Subcutaneous adipose tissue (tissue), 4 donors: Measurements from ENCODE around the gene N4BP3. TPM values are rescaled to one million over a fixed set of nuclear protein-coding genes. Genes with fewer than 3 reads are reported as not detected.

ENCODE experiments used
- total RNA-seq, 4 donors: library from RNA; depleted of rRNA; stranded (reverse); fragments of >200 nt; gene quantifications; one replicate each; pipeline ENCODE4 v1.1.0, GENCODE V29; 2016
- TF ChIP-seq, protein P1 (sequence below): fragments of 450-650 bp; IDR thresholded peaks from one replicate; pipeline ENCODE4 v1.5.1; 2016; ENCODE audit warnings: low read depth, mild to moderate bottlenecking, control low read depth, antibody characterized with exemption, moderate library complexity

N4BP3 gene
- total RNA-seq, 4 donors from 2014 or later: 0.17 to 3.0 (median 0.55) TPM

DNA sequence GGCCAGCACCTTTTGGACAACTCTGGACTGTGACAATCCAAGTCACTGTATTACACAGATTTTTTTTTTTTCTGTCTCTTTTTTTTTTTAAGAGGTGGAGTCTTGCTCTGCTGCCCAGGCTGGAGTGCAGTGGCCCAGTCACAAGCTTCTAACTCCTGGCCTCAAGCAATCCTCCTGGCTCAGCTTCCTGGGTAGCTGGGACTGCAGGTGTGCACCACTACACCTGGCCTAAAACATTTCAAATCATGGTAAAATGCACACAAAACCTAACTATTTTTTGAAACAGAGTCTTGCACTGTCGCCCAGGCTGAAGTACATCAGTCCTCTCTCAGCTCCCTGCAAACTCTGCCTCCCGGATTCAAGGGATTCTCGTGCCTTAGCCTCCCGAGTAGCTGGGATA lies 7.2 kb upstream of the N4BP3 start:
- TF ChIP-seq, protein P1, sequence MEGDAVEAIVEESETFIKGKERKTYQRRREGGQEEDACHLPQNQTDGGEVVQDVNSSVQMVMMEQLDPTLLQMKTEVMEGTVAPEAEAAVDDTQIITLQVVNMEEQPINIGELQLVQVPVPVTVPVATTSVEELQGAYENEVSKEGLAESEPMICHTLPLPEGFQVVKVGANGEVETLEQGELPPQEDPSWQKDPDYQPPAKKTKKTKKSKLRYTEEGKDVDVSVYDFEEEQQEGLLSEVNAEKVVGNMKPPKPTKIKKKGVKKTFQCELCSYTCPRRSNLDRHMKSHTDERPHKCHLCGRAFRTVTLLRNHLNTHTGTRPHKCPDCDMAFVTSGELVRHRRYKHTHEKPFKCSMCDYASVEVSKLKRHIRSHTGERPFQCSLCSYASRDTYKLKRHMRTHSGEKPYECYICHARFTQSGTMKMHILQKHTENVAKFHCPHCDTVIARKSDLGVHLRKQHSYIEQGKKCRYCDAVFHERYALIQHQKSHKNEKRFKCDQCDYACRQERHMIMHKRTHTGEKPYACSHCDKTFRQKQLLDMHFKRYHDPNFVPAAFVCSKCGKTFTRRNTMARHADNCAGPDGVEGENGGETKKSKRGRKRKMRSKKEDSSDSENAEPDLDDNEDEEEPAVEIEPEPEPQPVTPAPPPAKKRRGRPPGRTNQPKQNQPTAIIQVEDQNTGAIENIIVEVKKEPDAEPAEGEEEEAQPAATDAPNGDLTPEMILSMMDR: no peak

DNA sequence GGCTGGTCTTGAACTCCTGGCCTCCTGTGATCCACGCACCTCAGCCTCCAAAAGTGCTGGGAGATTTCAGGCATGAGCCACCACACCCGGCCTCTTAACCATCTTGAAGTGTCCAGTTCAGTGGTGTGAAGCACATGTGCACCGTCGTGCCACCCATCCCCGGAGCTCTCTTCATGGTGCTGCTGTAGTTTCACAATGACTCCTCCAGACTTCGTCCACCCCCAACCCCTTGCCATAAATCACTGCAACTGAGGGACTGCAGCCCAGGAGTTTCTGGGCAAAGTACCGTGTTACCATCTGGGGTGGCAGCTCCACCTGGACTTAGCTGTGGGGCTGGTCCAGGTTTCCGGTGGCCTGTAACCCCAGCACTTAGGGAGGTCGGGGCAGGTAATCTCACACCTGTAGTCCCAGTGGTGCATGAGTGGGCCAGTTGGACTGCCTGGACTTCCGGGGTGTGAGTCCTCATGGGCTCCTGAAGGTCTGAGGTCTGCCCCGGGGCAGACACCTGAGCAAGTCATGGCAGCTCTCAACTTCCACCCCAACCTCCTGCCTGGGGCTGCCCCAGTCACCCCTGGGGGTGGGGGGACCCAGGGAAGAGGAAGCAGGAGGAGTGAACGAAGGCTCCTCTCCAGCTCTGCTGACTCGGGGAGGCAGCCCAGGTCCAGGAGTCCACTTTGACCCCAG lies 6.6 kb upstream of the N4BP3 start:
- TF ChIP-seq, protein P1: no peak

DNA sequence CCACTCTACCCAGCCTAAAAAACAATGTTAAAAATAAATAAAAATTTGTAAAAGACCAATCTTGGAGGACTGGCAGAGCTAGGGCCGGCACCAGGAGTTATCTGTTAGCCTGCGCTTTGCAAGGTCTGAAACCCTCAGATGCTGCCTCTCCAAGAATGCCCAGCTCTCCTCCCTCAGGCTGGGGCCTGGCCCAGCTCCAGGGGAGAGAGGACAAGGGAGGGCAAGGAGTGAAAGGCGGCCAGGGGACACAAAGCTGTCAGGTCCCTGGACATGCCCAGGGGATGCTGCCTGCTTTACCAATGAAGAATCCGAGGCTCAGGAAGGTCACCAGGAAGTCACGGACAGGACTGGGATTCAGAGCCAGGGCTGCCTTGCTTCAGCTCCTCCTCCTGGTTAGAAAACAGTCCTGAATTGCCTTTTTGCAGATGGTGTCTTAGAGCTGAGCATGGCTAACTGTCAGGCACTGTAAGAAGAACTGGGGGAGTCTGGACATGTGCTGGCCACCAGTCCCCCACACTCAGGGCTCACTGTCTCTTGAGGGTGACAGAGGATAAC lies 5.5 kb upstream of the N4BP3 start:
- TF ChIP-seq, protein P1: no peak

DNA sequence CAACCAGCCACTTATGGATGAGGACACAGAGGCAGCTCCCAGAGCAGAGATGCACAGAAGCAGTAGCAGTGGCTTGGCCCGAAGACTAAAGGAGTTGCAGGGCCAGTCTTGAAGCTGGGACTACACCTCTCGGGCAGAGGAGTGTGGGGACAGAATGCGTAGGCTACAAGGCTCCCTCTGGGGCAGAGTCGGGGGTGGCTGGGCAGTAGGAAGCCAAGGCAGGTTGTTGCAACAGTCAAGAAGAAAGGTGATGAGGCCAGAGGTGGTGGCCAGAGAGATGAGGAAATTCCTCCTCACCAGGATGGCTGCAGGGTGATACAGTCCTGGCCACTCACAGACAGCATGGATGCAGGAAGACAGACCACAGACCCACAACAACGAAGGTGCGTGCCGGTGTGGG lies 4.9 kb upstream of the N4BP3 start:
- TF ChIP-seq, protein P1: no peak

DNA sequence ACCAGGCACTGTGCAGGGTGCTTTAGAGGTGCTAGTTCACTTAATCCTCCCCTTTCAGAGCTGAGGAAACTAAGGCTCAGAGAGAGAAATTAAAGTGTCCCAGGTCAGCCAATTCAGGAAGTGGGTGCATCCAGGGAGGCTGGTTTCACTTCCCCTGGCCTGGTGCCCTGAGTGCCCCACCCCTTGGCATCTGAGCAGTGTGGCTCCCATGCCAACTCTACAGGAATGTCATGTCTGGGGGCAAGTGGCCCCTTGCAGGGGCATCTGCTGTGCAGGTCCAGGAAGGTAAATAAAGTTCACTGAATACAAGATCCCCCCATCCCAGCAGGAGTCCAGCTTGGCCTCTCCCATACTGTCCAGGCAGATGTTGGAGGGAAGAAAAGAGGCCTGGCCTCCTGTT lies 4.4 kb upstream of the N4BP3 start:
- TF ChIP-seq, protein P1: no peak

DNA sequence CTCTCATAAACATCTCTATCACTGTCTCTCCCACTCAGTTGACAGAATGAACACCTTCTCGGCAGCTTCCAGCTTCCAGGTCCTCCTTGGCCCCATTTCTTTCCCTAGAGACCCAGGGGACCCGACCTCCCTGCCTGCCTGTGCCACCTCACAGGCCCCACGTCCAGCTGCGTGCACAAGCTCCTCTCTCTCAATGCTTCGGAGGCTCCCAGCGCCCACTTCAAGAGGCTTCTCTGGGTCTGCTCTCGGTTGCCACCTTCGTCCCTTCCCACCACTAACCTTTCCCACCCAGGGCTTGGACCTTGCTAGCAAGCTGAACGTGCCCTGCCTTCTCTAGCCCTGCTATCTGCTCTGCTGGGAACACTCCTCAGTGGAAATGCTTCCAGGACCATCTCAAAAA lies 2.8 kb upstream of the N4BP3 start:
- TF ChIP-seq, protein P1: no peak

DNA sequence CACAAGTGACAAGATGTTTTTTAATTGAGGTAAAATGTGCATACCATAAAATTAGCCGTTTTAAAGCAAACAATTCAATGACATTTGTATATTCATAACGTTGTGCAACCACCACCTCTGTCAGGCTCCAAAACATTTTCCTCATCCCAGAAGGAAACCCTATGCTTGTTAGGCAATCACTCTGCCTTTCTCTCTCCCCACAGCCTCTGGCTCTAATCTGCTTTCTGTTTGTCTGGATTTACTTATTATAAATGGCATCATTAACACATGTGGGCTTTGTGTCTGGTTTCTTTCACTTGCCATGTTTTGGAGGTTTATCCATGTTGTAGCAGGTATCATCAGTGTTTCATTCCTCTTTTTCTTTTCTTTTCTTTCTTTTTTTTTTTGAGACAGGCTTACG lies 1.4 kb upstream of the N4BP3 start:
- TF ChIP-seq, protein P1: no peak
